Cardiac muscle cell (in vitro differentiated cells and primary cell): ENCODE results near the gene RAB11FIP3. TPM values are rescaled to one million over a fixed set of nuclear protein-coding genes. Genes with fewer than 3 reads are reported as not detected.
A peak's percentile ranks its signal among the peaks of the same experiment; 100 is the strongest.

Source experiments
- DNase-seq, 2 donors: peaks; one replicate each; pipeline versions ENCODE4 v3.0.0 to v3.0.0-alpha.2; 2010 to 2017; ENCODE audit warnings: low read depth in 1 of 2, low spot score in 1 of 2
- H3K27ac ChIP-seq: fragments of 200-600 bp; sonication (generic); 2 replicates; pipeline ENCODE4 v1.5.1; 2016
- H3K27me3 ChIP-seq: fragments of 200-600 bp; sonication (generic); 2 replicates; pipeline ENCODE4 v1.6.0; 2016; ENCODE audit warnings: control low read depth
- H3K36me3 ChIP-seq: fragments of 200-600 bp; sonication (generic); 2 replicates; pipeline ENCODE4 v1.5.1; 2016; ENCODE audit warnings: control low read depth
- H3K4me1 ChIP-seq: fragments of 200-600 bp; sonication (generic); 2 replicates; pipeline ENCODE4 v1.8.1; 2017; ENCODE audit warnings: low read depth, mild to moderate bottlenecking, mixed run types
- H3K4me3 ChIP-seq: fragments of 200-600 bp; sonication (generic); 2 replicates; pipeline ENCODE4 v1.5.1; 2016; ENCODE audit warnings: mild to moderate bottlenecking
- H3K9me3 ChIP-seq: fragments of 200-600 bp; sonication (generic); 2 replicates; pipeline ENCODE4 v1.5.1; 2017; ENCODE audit warnings: low read depth, mild to moderate bottlenecking, control low read depth
- CTCF ChIP-seq: IDR thresholded peaks from 2 replicates; pipeline ENCODE4 v1.5.1; 2012; ENCODE audit warnings: low read depth, mild to moderate bottlenecking, low read length
- polyA plus RNA-seq: library from polyadenylated mRNA; unstranded; fragments of >200 nt; fragmentation: Nextera tagmentation; extraction: Ambion mirVana; gene quantifications from 2 replicates; pipeline ENCODE4 v1.2.1, GENCODE V29; 2016
- total RNA-seq: library from RNA; depleted of rRNA; stranded (reverse); fragments of >200 nt; gene quantifications from 2 replicates; pipeline ENCODE4 v1.2.3, GENCODE V29; 2016

Gene RAB11FIP3
- total and polyA plus RNA-seq, 2 experiments from 2014 or later = 55.3 to 77.1 TPM

GRCh38 chr16:534135-534534, 108.7 kb downstream of the RAB11FIP3 start:
- TF ChIP-seq CTCF = no peak
- DNase-seq = no peak
- H3K4me3 ChIP-seq = no peak overlapping the region
- H3K27me3 ChIP-seq = no peaks in the 10 kb centered on the region
- H3K4me1 ChIP-seq = peaks cover 6% of the 10 kb centered on the region
- no peaks in the 10 kb centered on the region for H3K36me3 ChIP-seq
- H3K9me3 ChIP-seq = no peaks in the 10 kb centered on the region
- H3K27ac ChIP-seq = peak overlapping the region; percentile 41

GRCh38 chr16:534856-535445, 109.5 kb downstream of the RAB11FIP3 start:
- Histone ChIP-seq H3K4me1 (peaks cover 4% of the 10 kb centered on the region), H3K4me3 (no peak overlapping the region), H3K27ac (no peak overlapping the region), H3K36me3 (no peaks in the 10 kb centered on the region), H3K27me3 (no peaks in the 10 kb centered on the region), H3K9me3 (no peaks in the 10 kb centered on the region)
- no peak for DNase-seq
- TF ChIP-seq CTCF = no peak

GRCh38 chr16:535446-536405, 110.3 kb downstream of the RAB11FIP3 start:
- H3K9me3 ChIP-seq = no peaks in the 10 kb centered on the region
- no peak overlapping the region for H3K4me3 ChIP-seq
- H3K27ac ChIP-seq = no peak overlapping the region
- no peaks in the 10 kb centered on the region for H3K36me3 ChIP-seq
- H3K27me3 ChIP-seq = no peaks in the 10 kb centered on the region
- peaks cover 4% of the 10 kb centered on the region for H3K4me1 ChIP-seq
- no peak for DNase-seq
- no peak for TF ChIP-seq CTCF

GRCh38 chr16:536746-537145, 111.3 kb downstream of the RAB11FIP3 start:
- TF ChIP-seq CTCF = no peak
- Histone ChIP-seq H3K27me3 (no peaks in the 10 kb centered on the region), H3K9me3 (no peaks in the 10 kb centered on the region), H3K4me3 (no peak overlapping the region), H3K36me3 (no peaks in the 10 kb centered on the region), H3K27ac (no peak overlapping the region), H3K4me1 (peaks cover 4% of the 10 kb centered on the region)
- DNase-seq = no peak

- TF ChIP-seq CTCF = peak; percentile 7
- Histone ChIP-seq H3K4me3 (no peak overlapping the region), H3K4me1 (peaks cover 4% of the 10 kb centered on the region), H3K36me3 (no peaks in the 10 kb centered on the region), H3K27ac (no peak overlapping the region), H3K9me3 (no peaks in the 10 kb centered on the region), H3K27me3 (no peaks in the 10 kb centered on the region)
- DNase-seq = no peak
These were observed 112.2 kb downstream of the RAB11FIP3 start for GRCh38 chr16:537415-538335.
